HepG2 (cell line): ENCODE results near the gene KMT2E. TPM values are rescaled to one million over a fixed set of nuclear protein-coding genes. Genes with fewer than 3 reads are reported as not detected.

Experiments
- ATAC-seq: fragments of 200-7000 bp; cut with Tn5 transposase; 3 replicates; pipeline ENCODE4 v1.9.1; 2020; ENCODE audit warnings: mild to moderate bottlenecking, moderate library complexity
- BruUV-seq: library from RNA; stranded (reverse); fragments of 400-500 nt; replicated peaks from 2 replicates; lab custom pipeline; 2021; lab: Mats Ljungman, UMichigan
- CTCF ChIA-PET: fragments of 300-600 bp; formaldehyde crosslinking; extraction: SDS; loops from one replicate; lab custom pipeline; 2021; ENCODE audit warnings: low total read pairs, inconsistent platforms, low intra/inter-chr PET ratio; lab: Yijun Ruan, JAX
- POLR2A ChIA-PET: fragments of 350-600 bp; sonication (Branson Sonifier 250); formaldehyde crosslinking; loops from one replicate; lab custom pipeline; 2020; ENCODE audit warnings: antibody characterized with exemption, inconsistent platforms; lab: Yijun Ruan, JAX
- DNase-seq: peaks from one replicate; pipeline ENCODE4 v3.0.0-alpha.2; 2015; ENCODE audit warnings: low spot score
- FAIRE-seq: peaks from 3 replicates; lab custom pipeline; 2011; peaks lifted over from hg19 to GRCh38; lab: Jason Lieb, UNC
- H2AFZ ChIP-seq: one replicate; pipeline ENCODE4 v1.6.1; 2011; ENCODE audit warnings: low read length, inconsistent platforms
- H3K27ac ChIP-seq: fragments of 300-600 bp; 3 replicates; pipeline ENCODE4 v1.8.0; 2011; ENCODE audit warnings: mixed run types, mild to moderate bottlenecking, mixed read lengths, low read length, inconsistent platforms; ENCODE audit not compliant: insufficient read depth; ENCODE audit errors: extremely low read length
- H3K27me3 ChIP-seq, 2 experiments: fragments of 200-600 bp in 1 of 2; 2 replicates in 1 of 2; 3 replicates in 1 of 2; pipeline versions ENCODE4 v1.6.0 to v1.8.0; 2011; ENCODE audit warnings: low read length in 2 of 2, mild to moderate bottlenecking in 2 of 2, moderate library complexity in 2 of 2, inconsistent platforms in 1 of 2; ENCODE audit not compliant: insufficient read depth in 2 of 2, control insufficient read depth in 1 of 2
- H3K36me3 ChIP-seq, 2 experiments: fragments of 200-600 bp in 1 of 2; replicated peaks in 1 of 2; 2 replicates in 1 of 2; 3 replicates in 1 of 2; pipeline versions ENCODE4 v1.5.1 to v1.8.0; 2011; ENCODE audit warnings: low read length in 2 of 2, inconsistent platforms in 1 of 2; ENCODE audit not compliant: insufficient read depth in 2 of 2, control insufficient read depth in 1 of 2
- H3K4me1 ChIP-seq: 2 replicates; pipeline ENCODE4 v1.5.1; 2012; ENCODE audit warnings: low read length, inconsistent platforms; ENCODE audit not compliant: insufficient read depth
- H3K4me2 ChIP-seq: 2 replicates; pipeline ENCODE4 v1.6.0; 2011; ENCODE audit warnings: low read depth, low read length, inconsistent platforms
- H3K4me3 ChIP-seq, 3 experiments: fragments of 200-600 bp in 1 of 3; sonication (generic), shearing (Covaris generic) in 1 of 3; replicated peaks in 1 of 3; 2 replicates each; pipeline ENCODE4 v1.5.1; 2011 to 2016; ENCODE audit warnings: low read length in 3 of 3, inconsistent platforms in 2 of 3, low read depth in 2 of 3, mild to moderate bottlenecking in 2 of 3, control low read depth in 1 of 3, mixed read lengths in 1 of 3; ENCODE audit not compliant: insufficient read depth in 1 of 3
- H3K79me2 ChIP-seq: one replicate; pipeline ENCODE4 v1.6.1; 2011; ENCODE audit warnings: low read length, inconsistent platforms; ENCODE audit not compliant: insufficient read depth
- H3K9ac ChIP-seq: 2 replicates; pipeline ENCODE4 v1.6.0; 2011; ENCODE audit warnings: mild to moderate bottlenecking, low read depth, low read length, inconsistent platforms; ENCODE audit not compliant: insufficient read depth
- H3K9me3 ChIP-seq: 2 replicates; pipeline ENCODE4 v1.5.1; 2012; ENCODE audit warnings: mild to moderate bottlenecking, low read length
- H4K20me1 ChIP-seq: 2 replicates; pipeline ENCODE4 v1.6.0; 2011; ENCODE audit warnings: inconsistent platforms, mild to moderate bottlenecking, low read length, moderate library complexity; ENCODE audit not compliant: insufficient read depth
- CCAR2 ChIP-seq: fragments of 200-400 bp; formaldehyde crosslinking; optimal IDR thresholded peaks from 2 replicates; pipeline ENCODE3; 2018; ENCODE audit warnings: low read depth, mild to moderate bottlenecking, low read length, moderate library complexity
- CHCHD3 ChIP-seq: sonication (generic); formaldehyde crosslinking; IDR thresholded peaks from 2 replicates; pipeline ENCODE4 v1.8.0; 2022; ENCODE audit warnings: mild to moderate bottlenecking, missing genetic modification reagents, moderate library complexity
- CHD4 ChIP-seq: fragments of 200-600 bp; sonication (generic); IDR thresholded peaks from 2 replicates; pipeline ENCODE4 v1.7.0; 2017; ENCODE audit warnings: mild to moderate bottlenecking, low read length, borderline replicate concordance
- ELF4 ChIP-seq: sonication (generic); formaldehyde crosslinking; IDR thresholded peaks from 2 replicates; pipeline ENCODE4 v1.5.0; 2020; ENCODE audit warnings: missing genetic modification reagents, mild to moderate bottlenecking, moderate library complexity, borderline replicate concordance
- JUN ChIP-seq: sonication (generic); formaldehyde crosslinking; IDR thresholded peaks from 2 replicates; pipeline ENCODE4 v1.4.0; 2020; ENCODE audit warnings: mild to moderate bottlenecking, missing genetic modification reagents
- MYNN ChIP-seq: sonication (generic); formaldehyde crosslinking; IDR thresholded peaks from 2 replicates; pipeline ENCODE4 v1.4.0; 2020; ENCODE audit warnings: mild to moderate bottlenecking, low read depth, missing genetic modification reagents
- NONO ChIP-seq, 2 experiments: fragments of 450-650 bp in 1 of 2; sonication (generic) in 1 of 2; formaldehyde crosslinking in 1 of 2; IDR thresholded peaks in 1 of 2; conservative IDR thresholded peaks in 1 of 2; 2 replicates each; pipeline versions ENCODE4 v1.6.1 to v1.8.0; 2017 to 2022; ENCODE audit warnings: mild to moderate bottlenecking in 1 of 2, missing genetic modification reagents in 1 of 2, moderate library complexity in 1 of 2
- REPIN1 ChIP-seq: sonication (generic); formaldehyde crosslinking; IDR thresholded peaks from 2 replicates; pipeline ENCODE4 v1.8.0; 2022; ENCODE audit warnings: missing genetic modification reagents, low read depth, mild to moderate bottlenecking, borderline replicate concordance
- SATB2 ChIP-seq: sonication (generic); formaldehyde crosslinking; IDR thresholded peaks from 2 replicates; pipeline ENCODE4 v1.5.0; 2020; ENCODE audit warnings: missing genetic modification reagents
- TAF1 ChIP-seq: sonication (generic); formaldehyde crosslinking; IDR thresholded peaks from 2 replicates; pipeline ENCODE4 v1.4.0; 2020; ENCODE audit warnings: missing genetic modification reagents
- TBX3 ChIP-seq: fragments of 450-650 bp; IDR thresholded peaks from 2 replicates; pipeline ENCODE4 v1.6.1; 2017; ENCODE audit warnings: antibody characterized with exemption, mild to moderate bottlenecking, inconsistent platforms, borderline replicate concordance
- ZNF256 ChIP-seq: sonication (generic); formaldehyde crosslinking; conservative IDR thresholded peaks from 2 replicates; pipeline ENCODE4 v1.4.0; 2020; ENCODE audit warnings: missing genetic modification reagents
- ZNF382 ChIP-seq: sonication (generic); formaldehyde crosslinking; IDR thresholded peaks from 2 replicates; pipeline ENCODE4 v1.5.0; 2020; ENCODE audit warnings: missing genetic modification reagents, mild to moderate bottlenecking, borderline replicate concordance
- ZNF703 ChIP-seq: sonication (generic); formaldehyde crosslinking; IDR thresholded peaks from 2 replicates; pipeline ENCODE4 v1.5.1; 2020; ENCODE audit warnings: missing genetic modification reagents, mild to moderate bottlenecking, moderate library complexity, borderline replicate concordance
- WGBS: methylation state at CpG from one replicate; pipeline ENCODE4 v1.1.6; 2017; ENCODE audit warnings: low lambda C conversion rate; 5-methylcytosine and 5-hydroxymethylcytosine counted together
- in situ Hi-C: cut with HindIII; loops from 2 replicates; pipeline ENCODE4 v1.10.0; 2017; ENCODE audit warnings: low pct_unique_long_range_greater_than_20kb; ENCODE audit not compliant: extremely low pct_ligation_motif_present
- intact Hi-C: fragments of 100-400 bp; cut with micrococcal nuclease; formaldehyde crosslinking; loops from one replicate; pipeline ENCODE4 v1.10.0; 2022; ENCODE audit not compliant: unreplicated experiment
- polyA plus RNA-seq, 8 experiments: library from polyadenylated mRNA; depleted of rRNA in 3 of 8; stranded (reverse) in 7 of 8; unstranded in 1 of 8; fragments of >200 nt; fragmentation: Illumina TruSeq in 4 of 8; extraction: Trizol in 4 of 8; gene quantifications; 2 replicates each; pipeline versions ENCODE4 v1.2.1 to v1.2.3, GENCODE V29; 2011 to 2016; ENCODE audit warnings: low read depth in 4 of 8, missing spikeins in 1 of 8, mixed read lengths in 1 of 8; ENCODE audit not compliant: insufficient read depth in 1 of 8
- total RNA-seq, 5 experiments: library from RNA; depleted of rRNA; stranded (reverse); fragments of >200 nt; fragmentation: Illumina TruSeq; extraction: Trizol; gene quantifications; 2 replicates each; pipeline ENCODE4 v1.2.3, GENCODE V29; 2016; ENCODE audit warnings: low read depth in 1 of 5
- TF ChIP-seq, protein P1 (sequence below): sonication (generic); formaldehyde crosslinking; IDR thresholded peaks from 2 replicates; pipeline ENCODE4 v1.8.1; 2023; ENCODE audit warnings: mild to moderate bottlenecking, moderate library complexity, missing genetic modification reagents
- TF ChIP-seq, protein P2 (sequence below): sonication (generic); formaldehyde crosslinking; IDR thresholded peaks from 2 replicates; pipeline ENCODE4 v1.4.0; 2020; ENCODE audit warnings: low read depth, missing genetic modification reagents
- TF ChIP-seq, protein P3 (sequence below): sonication (generic); formaldehyde crosslinking; conservative IDR thresholded peaks from 2 replicates; pipeline ENCODE4 v1.4.0; 2020; ENCODE audit warnings: missing genetic modification reagents

KMT2E gene
- total and polyA plus RNA-seq, 2 of the 13 experiments (the other 11 are each of a cell fraction or from before 2014, with no cell fraction given) = 6.3 to 24.4 TPM

DNA sequence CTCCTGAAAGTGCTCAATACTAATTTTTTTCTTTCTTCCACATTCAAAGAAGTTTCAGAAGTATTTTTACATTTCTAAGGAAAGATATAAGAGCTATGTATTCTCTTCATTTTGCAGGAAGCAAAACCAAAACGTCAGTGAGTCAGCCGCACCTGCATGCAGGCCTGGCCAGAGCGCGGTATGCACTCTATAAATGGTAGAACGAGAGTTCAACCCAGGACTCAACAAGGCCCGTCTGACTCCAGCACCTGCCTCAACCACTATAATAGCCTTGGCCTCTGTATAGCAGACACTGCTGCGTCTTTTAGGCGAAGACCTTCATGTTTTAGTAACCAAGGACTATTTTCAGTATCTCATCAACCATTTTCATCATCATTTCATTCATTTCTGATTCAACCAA is 113.2 kb downstream of the KMT2E start (continued):
- TF ChIP-seq ZNF703 (CRISPR knock-in tag) (no peak), CHCHD3 (CRISPR knock-in tag) (no peak)
- TF ChIP-seq, protein P1, sequence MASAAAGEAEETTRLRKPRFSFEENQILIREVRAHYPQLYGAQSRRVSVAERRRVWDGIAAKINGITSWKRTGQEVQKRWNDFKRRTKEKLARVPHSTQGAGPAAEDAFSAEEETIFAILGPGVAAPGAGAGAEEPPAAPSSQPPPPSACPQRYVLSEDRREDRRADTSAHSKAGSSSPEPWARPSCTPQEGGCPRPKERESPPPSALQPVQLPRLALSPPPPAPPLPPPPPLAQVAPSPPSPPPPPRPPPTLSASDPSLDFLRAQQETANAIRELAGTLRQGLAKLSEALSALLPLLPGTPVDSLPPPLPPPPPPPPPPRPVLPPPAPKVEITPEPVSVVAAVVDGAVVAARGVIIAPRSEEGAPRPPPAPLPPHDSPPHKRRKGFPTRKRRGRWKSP (CRISPR knock-in tag) = no peak

DNA sequence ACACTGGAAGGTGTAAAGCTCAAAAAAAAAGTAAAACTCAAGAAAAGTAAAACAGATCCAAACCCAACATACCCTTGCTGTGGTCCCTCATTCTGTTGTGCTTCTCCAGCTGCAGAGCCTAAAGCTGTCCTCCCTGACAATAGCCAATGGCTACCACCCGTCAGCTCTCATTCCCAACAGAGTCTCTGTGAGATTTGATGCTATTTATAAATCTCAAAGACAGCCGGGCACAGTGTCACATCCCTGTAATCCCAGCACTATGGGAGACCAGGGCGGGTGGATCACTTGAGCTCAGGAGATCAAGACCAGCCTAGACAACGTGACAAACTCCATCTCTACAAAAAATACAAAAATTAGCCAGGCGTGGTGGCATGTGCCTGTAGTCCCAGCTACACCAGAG is 116.0 kb downstream of the KMT2E start:
- Histone ChIP-seq H3K79me2 (no peaks in the 10 kb centered on the region), H3K4me3 (no peak overlapping the region), H3K27me3 (no peaks in the 10 kb centered on the region), H3K9ac (no peak overlapping the region), H3K4me1 (no peaks in the 10 kb centered on the region), H4K20me1 (no peaks in the 10 kb centered on the region), H3K36me3 (peaks cover 3 to 39% of the 10 kb centered on the region in 2 experiments; a peak in 3 of 5 replicates), H3K4me2 (no peak overlapping the region), H3K27ac (no peak overlapping the region), H2AFZ (no peak overlapping the region), H3K9me3 (no peaks in the 10 kb centered on the region)
- intact Hi-C loops = no loop called here
- TF ChIP-seq CCAR2 (no peak), ELF4 (no peak), NONO (IDR thresholded peaks at IDR 0.05) (no peak), NONO (CRISPR knock-in tag; conservative IDR thresholded peaks at IDR 0.05) (no peak), CHD4 (no peak), ZNF382 (CRISPR knock-in tag) (no peak), MYNN (CRISPR knock-in tag) (no peak), SATB2 (CRISPR knock-in tag) (no peak), ZNF256 (no peak), TBX3 (no peak), JUN (CRISPR knock-in tag) (no peak), TAF1 (CRISPR knock-in tag) (no peak), REPIN1 (CRISPR knock-in tag) (no peak)
- TF ChIP-seq, protein P2, sequence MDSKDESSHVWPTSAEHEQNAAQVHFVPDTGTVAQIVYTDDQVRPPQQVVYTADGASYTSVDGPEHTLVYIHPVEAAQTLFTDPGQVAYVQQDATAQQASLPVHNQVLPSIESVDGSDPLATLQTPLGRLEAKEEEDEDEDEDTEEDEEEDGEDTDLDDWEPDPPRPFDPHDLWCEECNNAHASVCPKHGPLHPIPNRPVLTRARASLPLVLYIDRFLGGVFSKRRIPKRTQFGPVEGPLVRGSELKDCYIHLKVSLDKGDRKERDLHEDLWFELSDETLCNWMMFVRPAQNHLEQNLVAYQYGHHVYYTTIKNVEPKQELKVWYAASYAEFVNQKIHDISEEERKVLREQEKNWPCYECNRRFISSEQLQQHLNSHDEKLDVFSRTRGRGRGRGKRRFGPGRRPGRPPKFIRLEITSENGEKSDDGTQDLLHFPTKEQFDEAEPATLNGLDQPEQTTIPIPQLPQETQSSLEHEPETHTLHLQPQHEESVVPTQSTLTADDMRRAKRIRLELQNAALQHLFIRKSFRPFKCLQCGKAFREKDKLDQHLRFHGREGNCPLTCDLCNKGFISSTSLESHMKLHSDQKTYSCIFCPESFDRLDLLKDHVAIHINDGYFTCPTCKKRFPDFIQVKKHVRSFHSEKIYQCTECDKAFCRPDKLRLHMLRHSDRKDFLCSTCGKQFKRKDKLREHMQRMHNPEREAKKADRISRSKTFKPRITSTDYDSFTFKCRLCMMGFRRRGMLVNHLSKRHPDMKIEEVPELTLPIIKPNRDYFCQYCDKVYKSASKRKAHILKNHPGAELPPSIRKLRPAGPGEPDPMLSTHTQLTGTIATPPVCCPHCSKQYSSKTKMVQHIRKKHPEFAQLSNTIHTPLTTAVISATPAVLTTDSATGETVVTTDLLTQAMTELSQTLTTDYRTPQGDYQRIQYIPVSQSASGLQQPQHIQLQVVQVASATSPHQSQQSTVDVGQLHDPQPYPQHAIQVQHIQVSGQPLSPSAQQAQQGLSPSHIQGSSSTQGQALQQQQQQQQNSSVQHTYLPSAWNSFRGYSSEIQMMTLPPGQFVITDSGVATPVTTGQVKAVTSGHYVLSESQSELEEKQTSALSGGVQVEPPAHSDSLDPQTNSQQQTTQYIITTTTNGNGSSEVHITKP (CRISPR knock-in tag) = no peak
- TF ChIP-seq, protein P3, sequence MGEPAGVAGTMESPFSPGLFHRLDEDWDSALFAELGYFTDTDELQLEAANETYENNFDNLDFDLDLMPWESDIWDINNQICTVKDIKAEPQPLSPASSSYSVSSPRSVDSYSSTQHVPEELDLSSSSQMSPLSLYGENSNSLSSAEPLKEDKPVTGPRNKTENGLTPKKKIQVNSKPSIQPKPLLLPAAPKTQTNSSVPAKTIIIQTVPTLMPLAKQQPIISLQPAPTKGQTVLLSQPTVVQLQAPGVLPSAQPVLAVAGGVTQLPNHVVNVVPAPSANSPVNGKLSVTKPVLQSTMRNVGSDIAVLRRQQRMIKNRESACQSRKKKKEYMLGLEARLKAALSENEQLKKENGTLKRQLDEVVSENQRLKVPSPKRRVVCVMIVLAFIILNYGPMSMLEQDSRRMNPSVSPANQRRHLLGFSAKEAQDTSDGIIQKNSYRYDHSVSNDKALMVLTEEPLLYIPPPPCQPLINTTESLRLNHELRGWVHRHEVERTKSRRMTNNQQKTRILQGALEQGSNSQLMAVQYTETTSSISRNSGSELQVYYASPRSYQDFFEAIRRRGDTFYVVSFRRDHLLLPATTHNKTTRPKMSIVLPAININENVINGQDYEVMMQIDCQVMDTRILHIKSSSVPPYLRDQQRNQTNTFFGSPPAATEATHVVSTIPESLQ (CRISPR knock-in tag) = no peak
- 95% methylated on average over 5 of the region's 5 CpGs for WGBS
- BruUV-seq = no TSS peak
- in situ Hi-C loops = no loop called here
- ATAC-seq (no peak), FAIRE-seq (no peak), DNase-seq (no peak)
- POLR2A ChIA-PET = no interaction called here
- CTCF ChIA-PET = no interaction called here
